DMS53 treated with DMSO at 0.1 percent for 48 hours (cell line): ENCODE results near the gene TOGARAM2.

ENCODE experiments used
- DNase-seq: peaks from one replicate; lab custom pipeline; 2025; ENCODE audit not compliant: unreplicated experiment; lab: John Stamatoyannopoulos, UW

TOGARAM2 gene

DNA sequence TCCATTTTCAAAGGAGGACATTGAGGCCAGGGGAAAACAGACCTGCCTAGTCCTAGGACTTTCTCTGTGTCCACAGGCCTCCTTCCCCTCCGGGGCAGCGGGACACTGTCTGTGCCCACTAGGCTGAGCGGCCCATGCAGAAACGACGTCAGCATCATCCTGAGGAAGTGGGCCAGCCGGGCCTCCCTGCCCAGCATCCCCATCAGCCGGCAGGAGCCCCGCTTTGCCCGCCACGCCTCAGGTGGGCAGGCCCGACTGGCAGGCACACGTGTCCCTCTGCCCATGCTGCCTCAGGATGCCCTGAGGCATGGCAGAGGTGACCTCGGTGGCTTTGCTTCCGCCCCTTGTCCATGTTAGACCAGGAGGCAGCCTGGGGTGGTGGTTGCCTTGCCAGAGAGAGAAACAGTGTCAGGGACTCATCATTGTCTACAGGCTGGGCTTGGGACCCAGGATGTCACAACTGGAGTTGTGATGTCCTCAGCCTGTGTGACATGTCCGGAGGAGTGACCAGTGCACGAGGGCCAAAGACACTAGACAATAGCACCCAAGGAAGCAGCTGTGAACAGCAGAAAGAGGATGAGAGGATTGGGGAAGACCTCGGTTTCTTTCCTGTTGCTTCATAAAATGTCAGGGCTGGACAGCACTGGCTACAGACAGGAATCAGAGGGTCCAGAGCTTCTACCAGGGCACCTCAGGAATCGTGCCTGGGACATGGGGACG lies 36.8 kb downstream of the TOGARAM2 start:
- DNase-seq: no peak

DNA sequence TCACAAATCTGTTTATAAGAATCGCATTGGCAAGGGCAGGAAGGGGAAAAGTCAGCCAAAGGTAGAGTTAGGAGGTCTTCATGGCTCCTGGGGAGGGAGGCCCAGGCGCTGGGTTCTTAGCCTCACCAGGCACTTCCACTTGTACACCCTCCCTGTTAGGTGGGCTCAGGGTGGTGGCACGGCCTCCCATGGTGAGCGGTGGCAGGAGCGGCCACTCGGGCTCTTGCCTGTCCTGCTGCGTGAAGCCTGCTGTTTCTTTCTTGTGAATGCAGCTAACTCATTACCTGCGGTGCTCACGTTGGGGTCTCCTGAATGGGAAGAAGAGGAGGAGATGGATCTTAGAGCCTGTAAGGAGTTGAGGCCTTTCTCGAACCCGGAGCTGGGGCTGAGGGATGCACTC lies 40.8 kb downstream of the TOGARAM2 start:
- DNase-seq: no peak

- no peak for DNase-seq
These were observed 41.6 kb downstream of the TOGARAM2 start for GRCh38 chr2:29022679-29023078.

GRCh38 chr2:29023188-29023587 lies 42.1 kb downstream of the TOGARAM2 start:
- no peak for DNase-seq

DNA sequence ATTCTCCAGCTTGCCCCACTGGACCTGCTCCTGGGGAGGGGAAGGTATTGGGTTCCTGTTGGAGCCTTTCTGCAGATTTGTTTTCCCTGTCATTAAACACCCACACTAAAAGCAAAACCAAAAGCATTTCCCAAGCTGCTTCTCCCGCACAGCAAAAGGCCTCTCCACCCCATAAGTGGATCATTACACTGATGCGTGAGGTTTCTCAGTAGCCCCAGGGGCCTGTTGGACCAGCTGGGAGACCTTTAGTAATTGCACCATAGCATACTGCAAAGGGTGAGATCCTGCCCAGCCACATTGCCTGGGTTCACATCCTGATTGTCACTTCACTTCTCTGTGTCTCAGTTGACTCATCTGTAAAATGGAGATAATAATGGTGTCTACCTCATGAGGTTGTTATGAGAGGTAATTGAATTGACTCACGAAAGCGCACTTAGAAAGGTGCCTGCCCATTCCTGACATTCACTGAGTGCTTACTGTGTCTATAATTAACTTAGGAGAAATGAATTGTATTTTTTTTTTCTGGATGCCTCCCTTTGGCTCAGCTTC lies 43.9 kb downstream of the TOGARAM2 start:
- no peak for DNase-seq

DNA sequence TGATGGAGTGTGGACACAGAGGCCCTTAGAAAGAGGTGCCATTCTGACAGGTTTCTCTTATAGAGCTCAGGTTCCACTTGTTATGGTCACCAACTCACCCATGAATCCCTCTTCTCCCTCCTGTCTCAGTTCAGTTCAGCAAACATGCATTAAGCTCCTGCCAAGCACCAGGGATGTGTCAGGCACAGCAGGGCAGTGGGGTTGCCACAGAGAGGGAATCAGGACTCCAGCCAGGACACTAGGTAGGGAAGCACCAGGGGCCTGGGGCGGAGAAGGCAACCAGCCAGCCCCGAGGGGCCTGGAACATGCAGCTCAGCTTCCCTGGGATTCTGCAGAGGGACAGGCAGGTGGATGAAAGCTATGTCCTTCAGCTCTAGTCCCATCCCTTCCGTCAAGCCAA lies 44.6 kb downstream of the TOGARAM2 start:
- DNase-seq: no peak

- no peak for DNase-seq
These were observed 49.9 kb downstream of the TOGARAM2 start for GRCh38 chr2:29031046-29031445.

DNA sequence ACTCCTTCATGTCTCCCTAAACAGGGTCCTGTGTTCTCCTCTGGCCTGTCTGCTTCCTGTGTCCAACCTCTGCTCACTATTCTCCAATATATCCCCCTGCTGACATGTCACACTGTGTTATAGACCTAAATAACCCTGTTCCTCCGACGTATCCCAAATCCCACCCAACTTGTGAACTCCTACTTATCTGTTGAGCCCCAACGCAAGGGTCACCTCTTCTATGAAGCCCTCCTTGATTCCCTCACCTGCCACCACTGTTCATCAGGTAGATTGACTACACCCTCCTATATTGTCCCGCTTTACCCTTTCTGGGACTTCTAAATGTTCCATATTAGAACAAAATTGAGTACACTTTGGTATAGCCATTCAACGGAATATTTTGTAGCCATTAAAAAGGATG lies 51.1 kb downstream of the TOGARAM2 start:
- no peak for DNase-seq

- no peak for DNase-seq
These were observed 52.1 kb downstream of the TOGARAM2 start for GRCh38 chr2:29033172-29033571.

- no peak for DNase-seq
These were observed 52.6 kb downstream of the TOGARAM2 start for GRCh38 chr2:29033656-29034055.

- no peak for DNase-seq
These were observed 54.1 kb downstream of the TOGARAM2 start for GRCh38 chr2:29035016-29035745.

DNA sequence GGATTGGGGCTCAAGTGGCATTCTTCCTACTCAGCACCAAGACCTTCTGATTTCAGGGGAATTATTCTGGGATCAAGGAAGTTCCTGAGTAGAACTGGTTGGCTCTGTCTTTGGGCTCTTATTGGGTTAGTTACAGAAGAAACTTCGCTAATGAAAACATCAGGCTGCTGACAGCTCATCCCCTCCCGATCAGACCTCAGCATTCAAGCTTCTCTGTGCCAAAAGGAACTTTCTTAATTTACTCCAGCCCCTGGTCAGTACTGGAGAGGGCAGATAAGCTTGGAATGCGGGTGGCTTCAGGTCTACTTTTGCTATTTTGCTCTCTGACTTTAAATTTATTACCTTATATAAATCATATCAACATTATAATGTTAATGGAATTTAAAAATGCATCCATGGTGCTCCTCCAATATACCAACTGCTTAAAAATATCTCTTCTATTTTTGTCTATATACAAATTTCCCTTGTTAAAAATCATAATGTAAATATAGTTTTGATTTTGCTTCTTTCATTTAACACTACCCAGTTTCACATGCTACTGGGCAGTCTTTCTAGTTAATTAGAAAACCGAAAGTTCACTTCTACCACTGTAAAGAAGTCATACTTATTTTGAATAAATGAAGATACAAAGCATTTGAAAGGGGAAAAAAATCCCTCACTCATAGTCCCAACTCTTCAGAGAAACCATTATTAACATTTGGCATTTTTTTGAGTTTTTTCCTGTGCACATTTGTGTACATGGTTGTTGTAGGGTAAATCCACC lies 58.8 kb downstream of the TOGARAM2 start:
- DNase-seq: no peak

GRCh38 chr2:29040552-29040951 lies 59.5 kb downstream of the TOGARAM2 start:
- no peak for DNase-seq

- DNase-seq: no peak
These were observed 60.1 kb downstream of the TOGARAM2 start for GRCh38 chr2:29041161-29041660.

DNA sequence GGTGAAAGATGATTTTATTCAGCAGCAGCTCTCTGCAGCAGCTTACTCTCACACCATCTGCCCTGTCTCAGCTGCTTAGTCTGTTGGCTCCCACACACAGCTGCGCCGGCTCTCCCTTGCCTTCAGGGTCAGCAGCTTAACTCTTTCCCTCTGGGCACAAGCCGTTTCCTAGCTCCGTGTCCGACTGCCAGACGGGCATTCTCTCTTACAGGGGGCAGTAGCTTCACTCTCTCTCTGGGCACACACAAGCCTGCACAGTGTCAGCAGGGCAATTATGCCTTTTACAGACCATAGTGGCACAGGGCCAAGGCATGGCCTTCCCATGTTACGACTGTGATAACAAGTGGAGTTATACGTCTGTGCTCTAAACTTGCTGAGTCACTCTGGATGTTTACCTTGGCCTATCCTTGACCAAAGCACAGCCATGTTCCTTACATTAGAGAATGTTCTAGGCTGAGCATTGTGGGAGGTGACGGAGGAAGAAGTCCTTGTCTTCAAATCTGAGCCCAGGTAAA lies 61.5 kb downstream of the TOGARAM2 start:
- DNase-seq: no peak

DNA sequence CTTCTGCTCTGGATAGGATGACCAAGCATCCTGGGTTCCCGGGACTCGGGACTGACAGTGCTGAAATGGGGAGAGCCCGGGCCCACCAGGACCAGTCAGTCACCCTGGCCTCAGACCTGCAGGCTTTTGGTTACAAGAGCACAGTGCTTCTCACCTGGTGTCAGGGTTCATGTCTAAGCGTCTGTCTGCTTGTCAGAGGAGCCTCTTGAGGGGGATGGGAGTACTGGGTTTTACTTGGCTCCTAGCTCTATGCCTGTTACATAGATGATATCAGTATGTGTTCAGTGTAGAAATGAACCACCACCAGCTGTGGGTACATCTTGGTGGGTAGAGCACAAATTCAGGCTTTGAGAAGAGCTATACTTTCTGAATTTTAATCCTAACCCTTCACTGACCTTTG lies 63.4 kb downstream of the TOGARAM2 start:
- no peak for DNase-seq

- no peak for DNase-seq
These were observed 65.2 kb downstream of the TOGARAM2 start for GRCh38 chr2:29046321-29046720.

DNA sequence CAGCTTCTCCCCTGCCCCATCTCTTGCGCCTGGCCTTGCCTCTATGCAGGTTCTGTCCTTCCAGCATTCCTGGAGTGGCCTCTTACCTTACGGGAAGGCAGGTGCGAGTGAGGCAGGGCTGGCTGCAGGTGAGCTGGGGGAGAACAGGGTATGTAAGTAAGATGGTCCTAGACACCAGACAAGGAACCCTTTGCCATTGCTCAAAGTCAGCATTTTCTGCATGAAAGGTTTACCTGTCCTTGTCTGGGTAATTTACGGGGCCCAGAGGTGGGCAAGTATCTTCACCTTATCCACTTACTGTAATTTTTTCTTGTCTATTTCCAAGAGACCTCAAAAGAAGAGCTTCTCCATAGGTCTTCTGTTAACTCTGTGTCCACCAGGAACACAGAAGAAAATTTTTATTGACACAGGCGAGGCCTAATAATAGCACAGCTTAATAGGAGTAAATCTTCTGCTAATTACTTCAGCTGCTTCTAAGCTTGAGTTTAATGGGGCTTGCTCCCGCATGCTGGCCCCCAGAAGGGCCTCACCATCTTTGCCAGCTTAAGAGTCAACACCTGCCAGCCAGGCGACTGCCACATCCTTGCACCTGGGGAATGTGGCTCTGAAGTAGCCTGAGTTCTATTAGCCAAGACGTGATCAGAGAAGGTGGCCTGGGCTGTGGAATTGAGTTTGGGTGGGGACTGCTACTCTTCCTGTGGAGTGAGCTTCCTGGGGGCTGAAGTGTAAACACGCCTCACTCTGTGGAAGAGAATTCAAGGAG lies 66.2 kb downstream of the TOGARAM2 start:
- no peak for DNase-seq

- no peak for DNase-seq
These were observed 69.5 kb downstream of the TOGARAM2 start for GRCh38 chr2:29050591-29050990.

DNA sequence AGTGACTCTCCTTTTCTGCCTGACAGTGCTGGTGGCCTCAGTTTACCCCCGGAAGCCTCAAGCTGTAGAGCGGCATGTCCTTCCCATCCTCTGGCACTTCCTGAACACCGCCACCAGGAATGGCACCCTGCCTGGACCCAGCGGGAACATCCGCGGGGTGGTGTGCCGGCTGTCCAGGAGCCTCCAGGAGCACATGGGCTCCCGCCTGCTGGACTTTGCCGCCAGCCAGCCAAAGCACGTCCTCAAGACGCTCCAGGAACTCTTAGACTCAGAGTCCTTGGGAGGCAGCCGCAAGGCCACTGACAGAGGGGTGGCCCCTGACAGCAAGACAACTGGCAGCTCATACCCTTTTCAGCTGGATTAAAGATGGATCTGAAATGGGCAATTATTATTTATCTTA lies 70.6 kb downstream of the TOGARAM2 start:
- DNase-seq: no peak

- DNase-seq: no peak
These were observed 71.7 kb downstream of the TOGARAM2 start for GRCh38 chr2:29052807-29053206.
